Measurements from ENCODE around the gene MACROD2. TPM values are rescaled to one million over a fixed set of nuclear protein-coding genes. Genes with fewer than 3 reads are reported as not detected.
A peak's percentile ranks its signal among the peaks of the same experiment; 100 is the strongest.

MACROD2 gene
- total and polyA plus RNA-seq, 4 donors = 0.66 to 10.5 (median 3.3) TPM

- Histone ChIP-seq H3K4me3 (ENCODE audit: low read depth in 1 of 3, low read length in 3 of 3) (no peak overlapping the region), H3K27ac (ENCODE audit: low read depth in 1 of 2, low read length in 2 of 2) (no peak overlapping the region), H3K9ac (ENCODE audit: low read depth in 1 of 2, low read length in 2 of 2) (no peak overlapping the region), H3K36me3 (ENCODE audit: control insufficient read depth in 4 of 4, insufficient read depth in 3 of 4, low read depth in 1 of 4, low read length in 3 of 4) (no peaks in the 10 kb centered on the region), H3K4me1 (ENCODE audit: control insufficient read depth in 4 of 4, insufficient read depth in 4 of 4, low read length in 3 of 4) (no peaks in the 10 kb centered on the region), H3K9me3 (ENCODE audit: control insufficient read depth in 4 of 4, low read length in 3 of 4) (no peaks in the 10 kb centered on the region), H3K27me3 (ENCODE audit: control insufficient read depth in 4 of 4, insufficient read depth in 4 of 4, low read length in 3 of 4) (no peaks in the 10 kb centered on the region)
- no peak for DNase-seq (ENCODE audit: low spot score)
- no peak for TF ChIP-seq HNF4G (IDR thresholded peaks at IDR 0.05)
- TF ChIP-seq FOXA1 (IDR thresholded peaks at IDR 0.05) = no peak
- TF ChIP-seq GABPA (IDR thresholded peaks at IDR 0.05 in 1 of 2, conservative IDR thresholded peaks at IDR 0.05 in 1 of 2) = no peak
- no peak for TF ChIP-seq MAX (IDR thresholded peaks at IDR 0.05)
- TF ChIP-seq RAD21 (IDR thresholded peaks at IDR 0.05) = no peak
- no peak for TF ChIP-seq CTCF (IDR thresholded peaks at IDR 0.05; ENCODE audit: low read depth, low read length, missing input control)
- TF ChIP-seq RXRA (IDR thresholded peaks at IDR 0.05) = no peak
- no peak for TF ChIP-seq JUND (IDR thresholded peaks at IDR 0.05)
- no peak for TF ChIP-seq HNF4A (conservative IDR thresholded peaks at IDR 0.05)
- TF ChIP-seq ATF3 (IDR thresholded peaks at IDR 0.05) = no peak
- no peak for TF ChIP-seq REST (IDR thresholded peaks at IDR 0.05)
- TF ChIP-seq TAF1 (conservative IDR thresholded peaks at IDR 0.05) = no peak
- TF ChIP-seq NR2F2 (IDR thresholded peaks at IDR 0.05) = no peak
- TF ChIP-seq FOXA2 (IDR thresholded peaks at IDR 0.05) = no peak
- TF ChIP-seq SP1 (IDR thresholded peaks at IDR 0.05) = no peak
- 63% methylated on average over 3 of the region's 3 CpGs for WGBS
Observed at GRCh38 chr20:16020971-16021370, 2025.7 kb downstream of the MACROD2 start.

GRCh38 chr20:16025084-16025483 is 2029.8 kb downstream of the MACROD2 start:
- no peaks in the 10 kb centered on the region for H3K27me3 ChIP-seq (ENCODE audit: control insufficient read depth in 4 of 4, insufficient read depth in 4 of 4, low read length in 3 of 4)
- H3K9me3 ChIP-seq (ENCODE audit: control insufficient read depth in 4 of 4, low read length in 3 of 4) = no peaks in the 10 kb centered on the region
- H3K4me3 ChIP-seq (ENCODE audit: low read depth in 1 of 3, low read length in 3 of 3) = no peak overlapping the region
- H3K9ac ChIP-seq (ENCODE audit: low read depth in 1 of 2, low read length in 2 of 2) = no peak overlapping the region
- WGBS = 78% methylated on average over 1 of the region's 1 CpG
- H3K36me3 ChIP-seq (ENCODE audit: control insufficient read depth in 4 of 4, insufficient read depth in 3 of 4, low read depth in 1 of 4, low read length in 3 of 4) = no peaks in the 10 kb centered on the region
- TF ChIP-seq NR2F2 (IDR thresholded peaks at IDR 0.05) (peak; percentile 47), ATF3 (IDR thresholded peaks at IDR 0.05) (no peak)
- H3K27ac ChIP-seq (ENCODE audit: low read depth in 1 of 2, low read length in 2 of 2) = no peak overlapping the region
- DNase-seq (ENCODE audit: low spot score) = no peak
- H3K4me1 ChIP-seq (ENCODE audit: control insufficient read depth in 4 of 4, insufficient read depth in 4 of 4, low read length in 3 of 4) = no peaks in the 10 kb centered on the region

Data from liver (tissue), 9 donors.